PC-3 (cell line): ENCODE results near the gene ADIG.

Experiments used
- CTCF ChIP-seq: fragments of 300-600 bp; sonication (generic); conservative IDR thresholded peaks from 2 replicates; pipeline ENCODE4 v1.5.1; 2017; ENCODE audit warnings: antibody characterized with exemption, low read depth, mild to moderate bottlenecking, low read length
- EZH2 ChIP-seq: fragments of 300-600 bp; sonication (generic); IDR thresholded peaks from one replicate; pipeline ENCODE4 v1.6.1; 2017; ENCODE audit warnings: antibody characterized with exemption, mild to moderate bottlenecking, low read length; ENCODE audit not compliant: unreplicated experiment

GRCh38 chr20:38564680-38565079, 16.3 kb upstream of the ADIG start:
- TF ChIP-seq CTCF (no peak), EZH2 (no peak)
